ENCODE measurements around the gene CERK.
A peak's percentile ranks its signal among the peaks of the same experiment; 100 is the strongest.

DNA sequence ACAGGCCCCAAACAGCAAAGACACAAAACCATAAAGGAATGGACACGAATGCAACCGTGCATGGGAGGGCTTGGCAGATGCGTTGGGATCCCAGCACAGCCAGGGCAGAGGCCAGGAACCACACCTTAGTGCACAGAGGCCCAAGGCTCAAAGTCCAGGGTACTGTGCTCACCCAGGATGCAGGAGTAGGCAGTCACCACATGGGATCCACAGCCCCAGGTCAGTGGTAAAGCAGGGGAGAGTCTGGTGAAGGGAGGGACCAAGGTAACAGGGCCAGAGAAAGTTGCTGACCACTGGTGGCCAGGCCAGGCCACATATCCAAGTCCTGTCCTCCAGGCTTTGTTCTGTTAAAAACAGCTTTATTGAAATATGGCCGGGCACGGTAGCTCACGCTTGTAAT, 6.5 kb upstream of the CERK start:
- TF ChIP-seq ZNF382 (CRISPR knock-in tag; IDR thresholded peaks at IDR 0.05; ENCODE audit: borderline replicate concordance) (no peak), KDM5B (CRISPR knock-in tag; IDR thresholded peaks at IDR 0.05; ENCODE audit: borderline replicate concordance) (no peak; the same call in 1 of the 2 replicates), ZZZ3 (CRISPR knock-in tag; IDR thresholded peaks at IDR 0.05; ENCODE audit: borderline replicate concordance) (peak; percentile 71; the same call in 1 of the 2 replicates), ZNF761 (CRISPR knock-in tag; conservative IDR thresholded peaks at IDR 0.05) (no peak)
- TF ChIP-seq, protein P1, sequence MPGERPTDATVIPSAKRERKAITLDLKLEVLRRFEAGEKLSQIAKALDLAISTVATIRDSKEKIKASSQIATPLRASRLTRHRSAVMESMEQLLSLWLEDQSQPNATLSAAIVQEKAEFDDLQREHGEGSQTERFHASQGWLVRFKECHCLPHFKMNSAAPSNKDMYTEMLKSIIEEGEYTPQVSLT (CRISPR knock-in tag; IDR thresholded peaks at IDR 0.05; ENCODE audit: borderline replicate concordance, low read depth), result no peak
- TF ChIP-seq, protein P2, sequence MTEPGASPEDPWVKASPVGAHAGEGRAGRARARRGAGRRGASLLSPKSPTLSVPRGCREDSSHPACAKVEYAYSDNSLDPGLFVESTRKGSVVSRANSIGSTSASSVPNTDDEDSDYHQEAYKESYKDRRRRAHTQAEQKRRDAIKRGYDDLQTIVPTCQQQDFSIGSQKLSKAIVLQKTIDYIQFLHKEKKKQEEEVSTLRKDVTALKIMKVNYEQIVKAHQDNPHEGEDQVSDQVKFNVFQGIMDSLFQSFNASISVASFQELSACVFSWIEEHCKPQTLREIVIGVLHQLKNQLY (CRISPR knock-in tag; IDR thresholded peaks at IDR 0.05), result no peak
- TF ChIP-seq, protein P3, sequence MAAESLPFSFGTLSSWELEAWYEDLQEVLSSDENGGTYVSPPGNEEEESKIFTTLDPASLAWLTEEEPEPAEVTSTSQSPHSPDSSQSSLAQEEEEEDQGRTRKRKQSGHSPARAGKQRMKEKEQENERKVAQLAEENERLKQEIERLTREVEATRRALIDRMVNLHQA (CRISPR knock-in tag; IDR thresholded peaks at IDR 0.05), result no peak
- TF ChIP-seq, protein P4, sequence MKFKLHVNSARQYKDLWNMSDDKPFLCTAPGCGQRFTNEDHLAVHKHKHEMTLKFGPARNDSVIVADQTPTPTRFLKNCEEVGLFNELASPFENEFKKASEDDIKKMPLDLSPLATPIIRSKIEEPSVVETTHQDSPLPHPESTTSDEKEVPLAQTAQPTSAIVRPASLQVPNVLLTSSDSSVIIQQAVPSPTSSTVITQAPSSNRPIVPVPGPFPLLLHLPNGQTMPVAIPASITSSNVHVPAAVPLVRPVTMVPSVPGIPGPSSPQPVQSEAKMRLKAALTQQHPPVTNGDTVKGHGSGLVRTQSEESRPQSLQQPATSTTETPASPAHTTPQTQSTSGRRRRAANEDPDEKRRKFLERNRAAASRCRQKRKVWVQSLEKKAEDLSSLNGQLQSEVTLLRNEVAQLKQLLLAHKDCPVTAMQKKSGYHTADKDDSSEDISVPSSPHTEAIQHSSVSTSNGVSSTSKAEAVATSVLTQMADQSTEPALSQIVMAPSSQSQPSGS (CRISPR knock-in tag; IDR thresholded peaks at IDR 0.05), result no peak; the same call in 1 of the 2 replicates
- TF ChIP-seq, protein P5, sequence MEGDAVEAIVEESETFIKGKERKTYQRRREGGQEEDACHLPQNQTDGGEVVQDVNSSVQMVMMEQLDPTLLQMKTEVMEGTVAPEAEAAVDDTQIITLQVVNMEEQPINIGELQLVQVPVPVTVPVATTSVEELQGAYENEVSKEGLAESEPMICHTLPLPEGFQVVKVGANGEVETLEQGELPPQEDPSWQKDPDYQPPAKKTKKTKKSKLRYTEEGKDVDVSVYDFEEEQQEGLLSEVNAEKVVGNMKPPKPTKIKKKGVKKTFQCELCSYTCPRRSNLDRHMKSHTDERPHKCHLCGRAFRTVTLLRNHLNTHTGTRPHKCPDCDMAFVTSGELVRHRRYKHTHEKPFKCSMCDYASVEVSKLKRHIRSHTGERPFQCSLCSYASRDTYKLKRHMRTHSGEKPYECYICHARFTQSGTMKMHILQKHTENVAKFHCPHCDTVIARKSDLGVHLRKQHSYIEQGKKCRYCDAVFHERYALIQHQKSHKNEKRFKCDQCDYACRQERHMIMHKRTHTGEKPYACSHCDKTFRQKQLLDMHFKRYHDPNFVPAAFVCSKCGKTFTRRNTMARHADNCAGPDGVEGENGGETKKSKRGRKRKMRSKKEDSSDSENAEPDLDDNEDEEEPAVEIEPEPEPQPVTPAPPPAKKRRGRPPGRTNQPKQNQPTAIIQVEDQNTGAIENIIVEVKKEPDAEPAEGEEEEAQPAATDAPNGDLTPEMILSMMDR (CRISPR knock-in tag; IDR thresholded peaks at IDR 0.05), result peak; percentile 41; the same call in 1 of the 2 replicates

Measured in HepG2 (cell line).